Pons (tissue), 1 donor: ENCODE results near the gene CAPN2.

Experiments
- DNase-seq: peaks from one replicate; pipeline ENCODE4 v3.0.0-alpha.2; 2016; ENCODE audit warnings: low spot score

Gene CAPN2

DNA sequence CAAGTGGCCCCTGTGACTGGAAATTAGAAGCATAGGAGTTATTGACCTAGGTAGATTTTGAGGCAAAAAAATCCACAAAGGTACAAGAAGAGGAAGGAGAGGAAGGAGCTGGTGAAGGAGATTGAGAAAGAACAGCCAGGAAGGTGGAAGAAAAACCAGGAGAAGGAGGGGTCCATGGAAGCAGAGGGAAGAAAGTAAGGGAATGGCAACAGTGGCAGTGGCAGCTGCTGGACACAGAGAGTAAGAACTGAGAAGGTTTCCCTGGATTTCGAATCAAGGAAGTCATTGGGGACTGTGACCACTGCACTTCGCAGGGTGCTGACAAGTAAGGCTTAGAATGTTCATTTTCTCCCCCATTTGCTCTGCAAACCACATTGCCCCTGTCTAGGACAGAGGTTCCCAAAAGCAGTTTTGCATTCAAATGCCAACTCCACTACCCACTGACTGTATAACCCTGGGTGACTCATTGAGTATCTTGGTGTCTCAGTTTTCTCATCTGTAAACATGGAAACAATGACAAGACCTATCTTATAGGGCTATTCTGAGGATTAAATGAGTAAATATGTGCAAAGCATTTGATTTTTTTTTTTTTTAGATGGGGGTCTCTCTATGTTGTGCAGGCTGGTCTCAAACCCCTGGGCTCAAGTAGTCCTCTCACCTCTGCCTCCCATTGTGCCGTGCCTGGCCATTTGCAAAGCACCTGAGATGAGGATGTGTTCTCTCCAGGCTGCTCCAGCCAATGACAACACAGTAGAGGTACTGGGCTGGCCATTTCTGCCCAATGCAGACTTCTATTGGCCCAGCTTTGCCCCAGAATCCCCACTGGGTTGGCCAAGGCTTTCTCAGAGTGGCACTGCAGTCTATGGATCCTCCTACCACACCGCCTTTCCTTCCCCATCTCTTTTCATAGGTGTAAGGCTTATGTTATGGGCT is 9.3 kb upstream of the CAPN2 start:
- DNase-seq: no peak

DNA sequence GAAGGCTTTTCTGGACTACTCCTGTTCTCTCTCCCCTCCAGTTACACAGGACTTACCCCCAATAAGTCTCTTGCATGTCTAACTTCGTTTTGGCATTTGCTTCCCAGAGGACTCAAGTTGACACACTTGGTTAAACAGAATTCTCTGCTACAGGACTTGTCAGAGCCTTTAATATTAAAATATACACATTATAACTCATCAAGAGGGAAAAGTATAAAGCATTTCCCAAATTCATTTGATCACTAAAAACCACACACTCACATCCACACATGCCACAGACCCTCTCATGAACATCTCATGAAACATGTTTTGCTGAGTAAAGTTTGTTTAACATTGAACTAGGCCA is 8.7 kb upstream of the CAPN2 start:
- no peak for DNase-seq

DNA sequence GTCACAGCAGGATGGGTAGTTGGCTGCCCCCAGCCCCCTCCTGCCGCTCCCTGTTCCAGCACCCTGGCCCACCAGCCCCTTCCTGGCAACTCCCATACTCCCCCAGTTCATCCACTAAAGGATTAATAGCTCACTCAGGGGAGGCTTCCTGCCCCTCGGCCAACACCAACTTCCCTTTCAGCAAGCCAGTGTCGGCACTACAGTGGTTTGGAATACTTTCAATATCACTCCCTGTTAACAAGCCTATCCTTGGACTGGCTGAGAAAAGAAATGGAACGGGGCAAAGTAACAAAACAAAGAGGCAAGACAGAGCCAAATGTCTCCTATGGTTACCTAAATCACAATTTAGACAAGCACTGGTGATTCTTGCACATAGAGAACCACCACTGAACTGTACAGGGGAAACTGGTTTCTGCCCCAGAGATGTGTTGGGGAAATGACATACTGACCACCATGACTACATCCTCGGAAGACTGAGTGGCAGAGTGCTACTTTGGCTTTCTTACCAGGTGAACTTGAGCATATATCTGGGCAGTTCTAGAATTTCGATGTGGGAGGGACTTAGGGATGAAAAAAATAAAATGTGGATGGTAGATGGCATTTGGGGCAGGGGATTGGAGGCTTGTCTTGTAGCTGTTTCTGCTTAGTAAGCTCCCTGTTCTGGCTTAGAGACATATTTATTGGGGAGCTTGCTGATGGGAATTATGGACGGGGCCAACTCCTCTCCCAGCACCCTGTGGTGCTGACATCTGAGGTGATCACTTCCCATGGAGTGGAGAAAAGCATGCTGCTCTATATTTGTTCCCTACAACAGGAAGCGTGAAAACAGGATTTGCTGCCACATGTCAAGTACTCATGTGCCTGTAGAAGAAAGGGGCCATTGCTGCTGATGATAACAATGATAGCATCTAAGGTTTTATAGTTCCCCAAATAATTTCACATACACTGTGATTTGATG is 7.1 kb upstream of the CAPN2 start:
- no peak for DNase-seq

DNA sequence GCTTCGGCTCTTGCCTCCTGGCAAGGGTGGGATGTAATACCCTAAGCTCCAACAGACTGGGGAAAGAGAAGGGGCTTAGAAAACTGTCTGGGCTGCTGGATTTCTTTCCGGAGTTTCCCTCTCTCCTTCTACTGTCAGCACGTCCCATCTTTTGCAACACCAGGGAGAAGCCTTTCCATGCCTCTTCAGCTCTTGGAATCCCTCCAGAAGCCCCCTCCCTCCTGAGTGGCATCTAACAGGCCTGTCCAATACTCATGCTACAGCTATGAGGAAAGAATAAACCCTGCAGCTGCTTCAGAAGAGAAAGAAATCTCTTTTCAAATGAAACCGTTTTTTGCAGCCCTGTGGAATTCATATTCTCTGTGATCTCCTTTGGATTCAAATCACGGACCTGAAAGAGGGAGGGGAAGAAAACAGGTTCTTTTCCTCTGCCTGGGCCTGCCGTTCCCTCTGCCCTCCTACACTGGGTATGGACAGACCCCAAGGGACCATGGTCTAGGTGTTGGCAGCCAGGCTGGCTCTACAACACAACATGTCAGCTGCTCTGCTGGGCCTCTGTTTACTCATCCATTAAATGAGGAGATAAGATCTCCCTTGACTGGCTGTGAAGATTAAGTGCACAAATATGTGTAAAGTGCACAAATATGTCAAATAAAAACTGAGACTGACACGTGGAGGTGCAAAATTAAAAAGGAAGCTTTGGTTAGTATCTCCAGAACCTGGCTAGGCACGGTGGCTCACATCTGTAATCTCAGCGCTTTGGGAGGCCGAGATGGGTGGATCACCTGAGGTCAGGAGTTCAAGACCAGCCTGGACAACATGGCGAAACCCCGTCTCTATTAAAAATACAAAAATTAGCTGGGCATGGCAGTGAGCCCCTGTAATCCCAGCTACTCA is 6.0 kb upstream of the CAPN2 start:
- DNase-seq: no peak

DNA sequence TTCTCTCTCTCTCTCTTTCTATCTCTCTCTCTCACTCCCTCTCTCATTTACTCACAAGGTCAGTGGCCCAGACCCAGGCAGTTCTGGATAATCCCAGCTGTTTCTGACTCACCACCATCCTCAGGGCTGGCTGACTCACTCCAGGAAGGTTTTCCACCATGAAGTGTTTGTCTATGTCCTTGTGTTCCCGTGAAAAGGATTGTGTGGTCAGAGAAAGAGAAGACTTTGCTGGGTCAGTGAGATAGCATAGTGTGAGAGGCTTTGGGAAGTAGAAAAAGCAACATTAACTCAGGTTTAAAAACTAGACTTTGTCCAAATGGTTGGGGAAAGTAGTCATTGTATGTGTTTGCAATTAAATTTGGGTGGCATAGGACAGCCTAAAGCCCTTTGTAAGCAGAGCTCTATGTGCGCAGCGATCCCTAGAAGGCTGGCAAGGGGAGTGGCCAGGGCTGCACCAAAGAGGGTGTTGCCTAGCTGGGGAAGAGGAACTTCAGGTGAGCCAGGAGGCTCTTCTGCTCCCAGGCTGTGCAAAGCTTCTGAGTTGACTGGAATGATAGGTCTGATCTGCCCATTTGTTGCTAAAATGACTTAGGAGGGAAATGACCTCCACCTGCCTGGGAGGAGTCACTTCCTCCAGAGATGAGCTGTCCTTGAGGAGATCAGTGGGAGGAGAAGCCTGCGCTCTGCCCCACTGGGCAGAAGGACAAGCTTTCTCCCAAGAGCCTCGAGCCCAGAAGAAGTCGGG is 4.9 kb upstream of the CAPN2 start:
- no peak for DNase-seq

DNA sequence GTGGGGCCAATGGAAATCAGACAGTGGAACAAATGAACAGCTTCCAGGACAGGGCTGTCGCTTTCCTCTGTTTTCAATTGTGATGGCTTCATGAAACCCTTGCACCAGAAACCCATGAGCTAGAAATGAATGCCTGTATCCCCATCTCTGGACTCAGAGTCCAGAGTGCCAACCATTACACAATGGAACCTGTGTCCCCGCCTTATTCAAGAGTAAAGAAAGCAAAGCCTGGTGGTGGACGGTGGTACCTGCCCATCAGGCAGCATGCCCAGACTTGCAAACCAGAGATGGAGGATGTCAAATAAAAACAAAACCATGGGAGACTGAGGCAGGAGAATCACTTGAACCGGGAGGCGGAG is 4.4 kb upstream of the CAPN2 start:
- DNase-seq: no peak

DNA sequence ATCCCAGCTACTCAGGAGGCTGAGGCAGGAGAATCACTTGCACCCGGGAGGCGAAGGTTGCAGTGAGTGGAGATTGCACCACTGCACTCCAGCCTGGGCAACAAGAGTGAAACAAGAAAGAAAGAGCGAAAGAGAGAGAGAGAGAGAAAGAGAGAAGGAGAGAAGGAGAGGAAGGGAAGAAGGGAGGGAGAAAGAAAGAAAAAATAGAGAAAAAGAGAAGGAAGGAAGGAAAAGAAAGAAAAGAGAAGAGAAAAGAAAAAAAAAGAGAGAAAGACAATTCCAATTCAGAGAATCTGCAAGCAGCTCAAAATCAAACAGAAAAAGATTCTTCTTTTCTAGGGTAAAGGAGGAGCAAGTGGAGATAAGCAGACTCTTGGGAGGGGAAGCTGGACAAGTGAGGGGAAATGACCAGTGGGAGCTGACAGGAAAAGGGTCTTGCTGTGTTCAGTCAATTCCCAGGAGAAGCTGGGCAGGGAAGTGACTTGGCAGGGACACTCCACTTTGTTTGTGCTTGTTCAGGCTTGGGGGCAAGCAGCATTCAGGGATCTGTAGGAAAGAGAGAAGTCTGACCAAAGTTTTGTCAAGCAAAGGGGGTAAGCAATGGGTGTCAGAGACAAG is 3.6 kb upstream of the CAPN2 start:
- no peak for DNase-seq

DNA sequence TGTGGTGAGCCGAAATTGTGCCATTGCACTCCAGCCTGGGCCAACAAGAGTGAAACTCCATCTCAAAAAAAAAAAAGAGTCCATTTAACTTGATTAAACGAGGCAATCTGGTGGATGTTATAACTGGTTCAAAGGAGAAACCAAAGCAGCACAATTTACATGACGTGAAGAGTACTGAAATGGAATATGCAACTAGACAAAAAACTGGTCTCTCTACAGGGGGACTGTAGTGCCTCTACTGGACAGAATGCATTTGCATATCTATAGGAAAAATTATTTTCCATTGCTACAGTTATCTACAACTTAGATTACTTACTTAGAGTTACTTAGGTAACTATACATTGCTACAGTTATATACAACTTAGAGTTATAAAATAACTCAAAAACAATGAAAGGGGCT is 2.7 kb upstream of the CAPN2 start:
- no peak for DNase-seq

DNA sequence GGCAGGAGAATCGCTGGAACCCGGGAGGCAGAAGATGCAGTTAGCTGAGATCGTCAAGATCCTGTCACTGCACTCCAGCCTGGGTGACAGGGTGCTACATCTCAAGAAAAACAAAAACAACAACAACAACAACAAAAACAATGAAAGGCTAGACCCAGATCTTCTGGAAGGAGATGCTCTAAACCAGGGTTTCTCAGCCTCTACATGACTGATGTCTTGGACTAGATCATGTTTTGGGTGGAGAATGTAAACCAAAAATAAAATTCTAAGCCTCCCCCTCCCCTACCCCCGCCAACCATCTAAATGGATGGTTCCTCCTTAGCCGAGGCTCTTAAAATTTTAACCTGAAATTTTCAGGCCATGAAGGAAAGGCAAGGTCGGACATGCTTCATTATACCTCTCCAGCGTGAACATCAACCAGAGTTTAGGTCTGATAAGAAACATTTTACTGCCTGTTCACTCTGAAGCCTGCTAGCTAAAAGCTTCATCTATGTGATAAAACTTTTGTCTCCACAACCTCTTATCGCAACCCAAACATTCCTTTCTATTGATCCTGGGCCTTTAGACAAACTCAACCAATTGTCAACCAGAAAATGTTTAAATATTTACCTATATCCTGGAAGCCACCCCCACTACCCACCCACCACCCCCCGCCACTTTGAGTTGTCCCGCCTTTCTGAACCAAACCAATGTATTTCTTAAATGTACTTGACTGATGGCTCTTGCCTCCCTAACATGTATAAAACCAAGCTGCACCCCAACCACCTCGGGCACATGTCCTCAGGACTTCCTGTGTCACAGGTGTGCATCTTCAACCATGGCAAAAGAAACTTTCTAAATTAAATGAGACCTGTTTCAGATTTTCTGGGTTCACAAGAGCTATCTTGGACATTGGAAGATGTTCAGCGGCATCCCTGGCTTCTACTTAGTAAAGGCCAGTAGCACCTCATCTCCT is 1.9 kb upstream of the CAPN2 start:
- DNase-seq: no peak

DNA sequence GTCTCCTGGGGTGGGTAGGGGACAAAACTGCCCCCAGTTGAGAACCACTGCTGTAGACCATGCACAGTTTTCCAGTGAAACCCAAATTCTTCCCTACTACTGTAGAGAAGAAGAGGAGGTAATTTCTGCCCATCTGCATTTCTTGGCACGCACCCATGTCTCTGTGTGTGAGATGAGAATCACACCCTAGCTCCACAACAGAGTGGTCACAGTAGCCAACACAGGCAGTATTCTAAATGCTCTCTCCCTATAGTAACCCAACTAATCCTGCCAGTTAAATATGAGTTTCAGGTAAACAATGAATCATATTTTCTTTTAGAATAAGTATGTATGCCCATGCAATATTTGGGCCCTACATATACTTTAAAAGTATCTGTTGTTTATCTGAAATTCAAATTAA is 1.2 kb upstream of the CAPN2 start:
- no peak for DNase-seq

DNA sequence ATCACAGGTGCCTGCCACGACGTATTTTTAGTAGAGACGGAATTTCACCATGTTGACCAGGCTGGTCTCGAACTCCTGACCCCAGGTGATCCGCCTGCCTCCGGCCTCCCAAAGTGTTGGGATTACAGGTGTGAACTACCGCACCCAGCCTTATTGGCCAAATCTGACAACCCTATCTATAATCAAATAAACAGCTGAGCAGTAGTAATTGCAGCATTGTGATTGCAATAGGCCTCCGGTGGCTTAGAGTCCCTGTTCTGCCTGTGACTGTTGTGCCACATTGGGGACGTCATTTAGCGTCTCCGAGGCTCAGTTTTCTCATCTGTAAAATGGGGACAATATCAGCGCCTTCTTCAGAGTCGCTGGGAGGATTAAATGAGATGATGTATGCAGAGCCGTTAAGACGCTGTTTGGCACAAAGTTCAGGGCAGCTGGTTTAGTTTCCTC is 569 bp upstream of the CAPN2 start:
- DNase-seq: no peak

DNA sequence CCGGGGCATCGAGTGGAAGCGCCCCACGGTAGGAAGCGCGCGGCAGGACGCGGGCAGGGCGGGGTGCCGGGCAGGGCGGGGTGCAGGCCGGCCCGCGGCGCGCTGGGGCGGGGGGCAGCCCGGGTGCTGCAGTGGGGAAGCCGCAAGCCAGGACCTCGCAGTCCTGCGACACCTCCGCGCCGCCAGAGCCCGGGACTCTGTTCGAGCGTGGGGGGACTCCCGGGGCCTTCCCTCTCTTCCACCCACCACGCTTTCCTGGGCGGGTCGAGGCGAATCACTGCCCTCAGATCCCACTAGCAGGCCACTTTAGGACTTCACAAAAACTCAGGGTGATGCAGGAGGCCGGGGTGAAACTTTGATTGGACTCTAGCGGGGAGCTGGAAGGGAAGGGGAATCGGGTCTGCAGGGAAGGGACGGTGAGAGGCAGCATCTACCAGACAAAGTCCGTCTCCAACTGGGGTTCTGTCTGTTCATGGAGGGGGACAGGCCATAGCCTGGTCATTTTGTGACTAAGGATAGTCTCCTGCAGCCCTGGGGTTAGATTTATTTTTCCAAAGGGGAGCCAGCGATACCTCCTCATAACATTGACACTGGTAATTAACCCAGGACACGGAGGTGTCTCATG is 623 bp downstream of the CAPN2 start:
- DNase-seq: no peak

DNA sequence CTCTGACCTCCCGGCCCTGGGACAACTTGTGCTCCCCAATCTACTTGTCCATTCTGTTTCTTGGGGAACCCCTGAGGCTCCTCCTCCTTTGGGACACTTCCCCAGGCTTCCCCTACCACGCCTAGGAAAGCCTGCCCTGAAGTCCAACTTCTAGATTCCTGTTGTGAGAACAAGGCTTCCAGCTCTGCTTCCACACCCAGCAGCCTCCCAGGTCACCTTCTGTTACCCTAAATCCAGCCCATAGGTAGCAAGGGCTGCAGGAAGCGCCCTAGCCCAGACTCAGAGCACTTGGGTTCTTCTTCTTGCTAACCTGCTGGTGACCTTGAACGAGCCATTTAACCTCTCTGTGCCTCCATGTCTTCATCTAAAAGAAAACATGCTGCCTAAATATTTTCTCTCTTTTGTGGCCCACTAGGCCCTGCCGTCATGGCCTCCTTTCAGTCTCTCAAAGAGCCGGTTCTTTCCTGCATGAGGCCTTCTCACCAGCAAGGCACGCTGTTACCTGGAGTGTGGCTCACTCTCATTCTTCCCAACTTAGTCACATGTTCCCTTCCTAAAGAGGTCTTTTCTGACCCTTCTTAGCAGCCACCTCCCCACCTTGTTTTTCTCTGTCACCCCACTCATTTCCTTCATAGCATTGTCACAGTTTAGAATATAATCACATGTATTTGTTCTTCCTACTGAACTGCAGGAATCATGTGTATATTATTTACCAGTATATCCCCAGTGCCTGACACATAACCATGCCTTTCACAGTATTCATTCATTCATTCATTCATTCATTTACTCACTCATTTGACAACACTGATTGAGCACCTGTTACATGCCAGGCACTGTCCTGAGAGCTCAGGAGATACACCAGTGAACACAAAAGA is 1.4 kb downstream of the CAPN2 start:
- DNase-seq: no peak

DNA sequence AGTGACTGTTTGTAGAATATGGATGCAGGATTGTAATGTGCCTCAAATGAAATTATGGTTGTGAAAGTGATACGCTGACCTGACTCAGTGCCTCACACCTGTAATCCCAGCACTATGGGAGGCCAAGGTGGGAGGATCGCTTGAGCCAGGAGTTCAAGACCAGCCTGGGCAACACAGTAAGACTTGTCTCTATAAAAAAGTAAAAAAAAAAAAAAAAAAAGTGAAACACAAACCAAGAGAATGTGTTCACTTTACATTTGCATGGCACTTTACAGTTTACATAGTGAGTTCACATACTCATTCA is 2.0 kb downstream of the CAPN2 start:
- no peak for DNase-seq

DNA sequence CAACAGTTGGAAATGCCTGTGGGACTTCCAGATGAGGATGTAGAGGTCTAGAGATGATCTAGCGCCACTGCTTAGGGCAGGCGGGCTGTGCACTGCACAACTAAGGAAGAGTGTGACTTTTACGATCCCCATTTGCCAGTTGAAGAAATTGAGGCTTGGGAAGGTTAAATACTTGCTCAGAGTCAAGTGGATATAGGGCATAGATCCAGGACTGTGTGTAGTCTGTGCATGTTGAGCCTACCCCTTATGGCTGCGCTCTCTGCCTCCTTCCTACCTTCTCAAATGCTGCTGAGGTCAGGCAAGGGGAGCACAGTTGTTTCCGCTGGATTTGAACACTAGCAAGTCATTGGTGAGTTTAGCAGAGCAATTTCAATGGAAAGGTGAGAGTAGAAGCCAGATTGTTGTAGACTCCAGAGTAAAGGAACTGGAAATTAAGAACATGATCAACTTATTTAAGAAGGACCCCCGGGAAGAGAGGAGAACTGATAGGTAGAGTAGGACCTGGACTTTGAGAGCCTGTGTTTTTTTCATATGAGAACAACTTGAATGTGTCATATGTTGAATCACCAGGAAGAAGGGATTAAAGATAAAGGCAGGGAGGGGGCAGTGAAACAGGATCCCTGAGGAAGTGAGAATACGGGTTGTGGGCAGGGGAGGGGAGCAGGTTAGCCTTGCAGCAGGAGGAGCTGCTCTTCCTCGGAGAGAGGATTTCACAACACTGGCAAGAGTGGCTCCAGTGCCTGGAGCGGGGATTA is 2.7 kb downstream of the CAPN2 start:
- DNase-seq: no peak

DNA sequence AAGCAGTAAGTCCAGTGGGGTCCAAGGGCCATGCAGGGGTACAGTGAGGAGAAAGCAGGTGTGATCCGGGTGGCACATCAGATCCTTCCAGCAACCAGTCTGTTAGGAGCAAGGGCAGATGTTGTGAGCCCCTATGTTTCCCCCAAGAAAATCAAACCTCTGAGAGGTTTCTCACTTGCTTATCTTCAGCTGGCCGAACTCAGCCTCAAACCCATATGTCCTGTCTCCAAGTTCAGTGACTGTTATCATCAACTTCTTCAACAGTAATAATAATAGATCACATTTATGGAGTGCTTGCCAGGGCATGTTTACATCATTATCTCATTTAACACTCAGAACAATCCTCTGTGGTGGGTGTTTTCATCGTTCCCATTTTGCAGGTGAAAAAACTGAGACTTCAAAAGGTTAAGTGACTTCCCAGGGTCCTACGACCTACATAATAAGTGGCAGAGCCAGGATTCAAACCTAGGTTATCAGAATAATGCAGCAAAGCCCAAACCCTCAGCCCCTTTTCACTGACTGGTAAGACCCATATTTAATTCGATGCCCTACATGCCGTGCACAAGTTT is 3.3 kb downstream of the CAPN2 start:
- no peak for DNase-seq

DNA sequence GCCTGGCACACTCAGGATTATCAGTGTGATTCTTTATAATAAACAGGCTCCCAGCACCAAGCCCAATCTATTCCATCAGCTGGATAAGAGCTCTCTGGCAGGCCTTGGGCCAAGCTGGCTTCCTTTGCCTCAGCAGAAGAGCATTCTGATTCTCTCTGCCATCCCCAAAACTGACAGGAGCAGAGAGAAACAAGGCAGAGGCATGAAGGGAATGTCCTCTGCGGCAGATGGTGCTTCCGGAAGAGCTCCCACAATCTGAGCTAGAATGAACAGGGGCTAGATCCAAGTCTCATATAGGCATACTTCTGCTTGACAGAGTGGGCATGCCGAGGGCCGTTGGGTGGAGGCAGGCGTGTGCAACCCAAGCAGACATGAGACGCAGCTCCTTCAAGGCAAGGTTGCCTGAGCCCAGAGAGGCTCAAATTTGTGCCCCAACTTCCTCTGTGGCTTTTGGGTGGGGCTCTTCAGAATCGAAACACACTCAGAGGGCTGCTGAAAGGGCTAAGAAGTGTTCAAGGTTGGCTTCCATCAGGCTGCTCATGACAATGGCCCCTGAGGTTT is 4.0 kb downstream of the CAPN2 start:
- no peak for DNase-seq
